Hepatocyte (in vitro differentiated cells): ENCODE results near the gene TUBB6. TPM values are rescaled to one million over a fixed set of nuclear protein-coding genes. Genes with fewer than 3 reads are reported as not detected.

ENCODE experiments used
- DNase-seq: peaks from one replicate; pipeline ENCODE4 v3.0.0-alpha.2; 2016; ENCODE audit warnings: low spot score
- H2AFZ ChIP-seq: fragments of 200-600 bp; sonication (generic); 2 replicates; pipeline ENCODE4 v1.6.0; 2016; ENCODE audit warnings: antibody characterized with exemption, mild to moderate bottlenecking
- H3K27ac ChIP-seq: fragments of 200-600 bp; sonication (generic); 2 replicates; pipeline ENCODE4 v1.5.1; 2016; ENCODE audit warnings: mild to moderate bottlenecking
- H3K27me3 ChIP-seq: fragments of 200-600 bp; sonication (generic); 2 replicates; pipeline ENCODE4 v1.6.1; 2016
- H3K36me3 ChIP-seq: fragments of 200-600 bp; sonication (generic); replicated peaks from 2 replicates; pipeline ENCODE4 v1.5.1; 2016; ENCODE audit warnings: low read depth; ENCODE audit not compliant: insufficient read depth
- H3K4me1 ChIP-seq: fragments of 200-600 bp; sonication (generic); 2 replicates; pipeline ENCODE4 v1.5.1; 2016; ENCODE audit warnings: mild to moderate bottlenecking, moderate library complexity; ENCODE audit not compliant: insufficient read depth
- H3K4me2 ChIP-seq: fragments of 200-600 bp; sonication (generic); 2 replicates; pipeline ENCODE4 v1.6.0; 2016
- H3K4me3 ChIP-seq: fragments of 200-600 bp; sonication (generic); 2 replicates; pipeline ENCODE4 v1.5.1; 2016; ENCODE audit warnings: mild to moderate bottlenecking
- H3K79me2 ChIP-seq: fragments of 200-600 bp; sonication (generic); 2 replicates; pipeline ENCODE4 v1.6.0; 2017; ENCODE audit warnings: mild to moderate bottlenecking
- H3K9me2 ChIP-seq: fragments of 200-600 bp; sonication (generic); replicated peaks from 2 replicates; pipeline ENCODE4 v1.6.0; 2017; ENCODE audit warnings: mild to moderate bottlenecking; ENCODE audit not compliant: insufficient read depth
- H3K9me3 ChIP-seq: fragments of 200-600 bp; sonication (generic); 2 replicates; pipeline ENCODE4 v1.5.1; 2016; ENCODE audit warnings: low read depth, mild to moderate bottlenecking
- H4K20me1 ChIP-seq: fragments of 200-600 bp; sonication (generic); 2 replicates; pipeline ENCODE4 v1.6.0; 2016; ENCODE audit warnings: mild to moderate bottlenecking; ENCODE audit not compliant: insufficient read depth, poor library complexity, severe bottlenecking
- EZH2 ChIP-seq: fragments of 200-600 bp; sonication (generic); IDR thresholded peaks from 2 replicates; pipeline ENCODE4 v1.6.1; 2016; ENCODE audit warnings: antibody characterized with exemption, mild to moderate bottlenecking, borderline replicate concordance
- EZH2phosphoT487 ChIP-seq: fragments of 200-600 bp; sonication (generic); IDR thresholded peaks from one replicate; pipeline ENCODE4 v1.6.1; 2018; ENCODE audit warnings: antibody characterized with exemption, mild to moderate bottlenecking, low read depth, moderate library complexity; ENCODE audit not compliant: unreplicated experiment, severe bottlenecking
- WGBS: methylation state at CpG from one replicate; pipeline ENCODE4 v1.1.6; 2016; ENCODE audit warnings: low lambda C conversion rate; ENCODE audit errors: missing lambda C conversion rate; 5-methylcytosine and 5-hydroxymethylcytosine counted together
- polyA plus RNA-seq: library from polyadenylated mRNA; unstranded; fragments of >200 nt; fragmentation: Nextera tagmentation; extraction: Ambion mirVana; gene quantifications from 2 replicates; pipeline ENCODE4 v1.2.1, GENCODE V29; 2016
- total RNA-seq: library from RNA; depleted of rRNA; stranded (reverse); fragments of >200 nt; gene quantifications from 2 replicates; pipeline ENCODE4 v1.2.3, GENCODE V29; 2014
- TF ChIP-seq, protein P1 (sequence below): fragments of 200-600 bp; sonication (generic); IDR thresholded peaks from 2 replicates; pipeline ENCODE4 v1.5.1; 2016; ENCODE audit warnings: antibody characterized with exemption, mild to moderate bottlenecking; ENCODE audit not compliant: poor library complexity

Gene TUBB6
- total and polyA plus RNA-seq, 2 experiments from 2014 or later: 68.6 to 96.3 TPM

GRCh38 chr18:12304351-12305210 lies 3.5 kb upstream of the TUBB6 start:
- no peaks in the 10 kb centered on the region for H4K20me1 ChIP-seq
- H3K36me3 ChIP-seq: no peaks in the 10 kb centered on the region
- H3K79me2 ChIP-seq: peaks cover 7% of the 10 kb centered on the region
- DNase-seq: no peak
- H3K4me1 ChIP-seq: peaks cover 22% of the 10 kb centered on the region
- H3K4me2 ChIP-seq: no peak overlapping the region
- no peaks in the 10 kb centered on the region for H3K9me2 ChIP-seq
- H2AFZ ChIP-seq: no peak overlapping the region
- WGBS: 78% methylated on average over 19 of the region's 19 CpGs
- H3K9me3 ChIP-seq: no peaks in the 10 kb centered on the region
- TF ChIP-seq, protein P1, sequence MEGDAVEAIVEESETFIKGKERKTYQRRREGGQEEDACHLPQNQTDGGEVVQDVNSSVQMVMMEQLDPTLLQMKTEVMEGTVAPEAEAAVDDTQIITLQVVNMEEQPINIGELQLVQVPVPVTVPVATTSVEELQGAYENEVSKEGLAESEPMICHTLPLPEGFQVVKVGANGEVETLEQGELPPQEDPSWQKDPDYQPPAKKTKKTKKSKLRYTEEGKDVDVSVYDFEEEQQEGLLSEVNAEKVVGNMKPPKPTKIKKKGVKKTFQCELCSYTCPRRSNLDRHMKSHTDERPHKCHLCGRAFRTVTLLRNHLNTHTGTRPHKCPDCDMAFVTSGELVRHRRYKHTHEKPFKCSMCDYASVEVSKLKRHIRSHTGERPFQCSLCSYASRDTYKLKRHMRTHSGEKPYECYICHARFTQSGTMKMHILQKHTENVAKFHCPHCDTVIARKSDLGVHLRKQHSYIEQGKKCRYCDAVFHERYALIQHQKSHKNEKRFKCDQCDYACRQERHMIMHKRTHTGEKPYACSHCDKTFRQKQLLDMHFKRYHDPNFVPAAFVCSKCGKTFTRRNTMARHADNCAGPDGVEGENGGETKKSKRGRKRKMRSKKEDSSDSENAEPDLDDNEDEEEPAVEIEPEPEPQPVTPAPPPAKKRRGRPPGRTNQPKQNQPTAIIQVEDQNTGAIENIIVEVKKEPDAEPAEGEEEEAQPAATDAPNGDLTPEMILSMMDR: no peak
- no peak for TF ChIP-seq EZH2phosphoT487
- TF ChIP-seq EZH2: no peak
- no peak overlapping the region for H3K4me3 ChIP-seq
- peaks cover 16% of the 10 kb centered on the region for H3K27me3 ChIP-seq
- H3K27ac ChIP-seq: no peak overlapping the region

- no peaks in the 10 kb centered on the region for H3K9me2 ChIP-seq
- H4K20me1 ChIP-seq: no peaks in the 10 kb centered on the region
- peaks cover 16% of the 10 kb centered on the region for H3K27me3 ChIP-seq
- no peak overlapping the region for H3K4me3 ChIP-seq
- H3K9me3 ChIP-seq: no peaks in the 10 kb centered on the region
- no peak overlapping the region for H3K4me2 ChIP-seq
- H2AFZ ChIP-seq: no peak overlapping the region
- peaks cover 13% of the 10 kb centered on the region for H3K79me2 ChIP-seq
- 91% methylated on average over 12 of the region's 12 CpGs for WGBS
- H3K4me1 ChIP-seq: peaks cover 22% of the 10 kb centered on the region
- DNase-seq: no peak
- TF ChIP-seq EZH2: no peak
- TF ChIP-seq EZH2phosphoT487: no peak
- TF ChIP-seq, protein P1: no peak
- H3K27ac ChIP-seq: no peak overlapping the region
- no peaks in the 10 kb centered on the region for H3K36me3 ChIP-seq
Observed at GRCh38 chr18:12305211-12305610, 2.8 kb upstream of the TUBB6 start.

GRCh38 chr18:12305930-12306629 lies 2.0 kb upstream of the TUBB6 start:
- Histone ChIP-seq H3K9me2 (no peaks in the 10 kb centered on the region), H3K27me3 (peaks cover 16% of the 10 kb centered on the region), H2AFZ (no peak overlapping the region), H3K9me3 (no peaks in the 10 kb centered on the region), H3K27ac (no peak overlapping the region), H3K4me3 (no peak overlapping the region), H3K4me2 (peak overlapping the region; percentile 84), H3K4me1 (peaks cover 22% of the 10 kb centered on the region), H3K79me2 (peaks cover 22% of the 10 kb centered on the region), H3K36me3 (no peaks in the 10 kb centered on the region), H4K20me1 (no peaks in the 10 kb centered on the region)
- 62% methylated on average over 25 of the region's 25 CpGs for WGBS
- TF ChIP-seq EZH2phosphoT487 (no peak), EZH2 (no peak)
- no peak for DNase-seq
